Natural killer cell (primary cell): ENCODE measurements around the gene LIPA. TPM values are rescaled to one million over a fixed set of nuclear protein-coding genes. Genes with fewer than 3 reads are reported as not detected.

Experiments used
- total RNA-seq, 4 donors: library from RNA; stranded (reverse); fragments of 120-200 nt in 1 of 4; gene quantifications; one replicate each; pipeline versions ENCODE4 v1.2.3 to v1.2.4, GENCODE V29; 2013 to 2022

LIPA gene
- total RNA-seq, 3 donors from 2014 or later (not counting 1 experiment from before 2014, with no cell fraction given): 41.0 to 43.3 (median 41.1) TPM

Other genes with a start within 250 kb of the LIPA start
- gene CH25H, start 44.5 kb downstream of the LIPA start, total RNA-seq: under 1 TPM in 1 of 3 donors, not detected in 2; 0.20 TPM
- 100 to 1,000 TPM in 1 of 3 donors, 10 to 100 TPM in 2; 21.8 to 103 (median 34.9) TPM for gene IFIT2, start 50.3 kb upstream of the LIPA start, total RNA-seq
- 10 to 100 TPM; 12.0 to 31.7 (median 12.2) TPM for gene IFIT3, start 76.2 kb upstream of the LIPA start, total RNA-seq
- not detected for gene IFIT1B, start 126.3 kb upstream of the LIPA start, total RNA-seq
- gene IFIT1, start 140.8 kb upstream of the LIPA start, total RNA-seq: 1 to 10 TPM; 1.0 to 4.9 (median 2.7) TPM
- 10 to 100 TPM; 17.7 to 23.6 (median 20.4) TPM for gene IFIT5, start 162.8 kb upstream of the LIPA start, total RNA-seq